GM12878 (cell line): ENCODE data around the gene CD1B. TPM values are rescaled to one million over a fixed set of nuclear protein-coding genes. Genes with fewer than 3 reads are reported as not detected.

ENCODE experiments used
- ATAC-seq: fragments of 200-7000 bp; cut with Tn5 transposase; 3 replicates; pipeline ENCODE4 v1.9.1; 2020; ENCODE audit warnings: mild to moderate bottlenecking, moderate library complexity
- BruUV-seq: library from RNA; stranded (reverse); fragments of 400-500 nt; replicated peaks from 2 replicates; lab custom pipeline; 2021; lab: Mats Ljungman, UMichigan
- CTCF ChIA-PET: fragments of 300-600 bp; sonication (Branson Sonifier 250); formaldehyde crosslinking; extraction: SDS; loops from one replicate; lab custom pipeline; 2021; ENCODE audit warnings: inconsistent platforms; lab: Yijun Ruan, JAX
- POLR2A ChIA-PET: fragments of 350-600 bp; formaldehyde crosslinking; extraction: SDS; loops from one replicate; lab custom pipeline; 2021; ENCODE audit warnings: inconsistent platforms; lab: Charles Lee
- RAD21 ChIA-PET: fragments of 300-600 bp; sonication (Branson Sonifier 250); formaldehyde crosslinking; loops from one replicate; lab custom pipeline; 2023; ENCODE audit warnings: antibody characterized with exemption; ENCODE audit not compliant: unreplicated experiment; lab: Charles Lee
- SMC1A ChIA-PET: fragments of 300-600 bp; sonication (Branson Sonifier 250); formaldehyde crosslinking; loops from one replicate; lab custom pipeline; 2023; ENCODE audit not compliant: unreplicated experiment, uncharacterized antibody; lab: Charles Lee
- DNase-seq: peaks from one replicate; pipeline ENCODE4 v3.0.0-alpha.2; 2011; ENCODE audit warnings: low read depth, low spot score
- FAIRE-seq: peaks from 3 replicates; lab custom pipeline; 2011; peaks lifted over from hg19 to GRCh38; lab: Jason Lieb, UNC
- H2AFZ ChIP-seq: 2 replicates; pipeline ENCODE4 v1.6.0; 2011; ENCODE audit warnings: low read depth, low read length, control low read depth; ENCODE audit not compliant: control insufficient read depth
- H3K27ac ChIP-seq: 2 replicates; pipeline ENCODE4 v1.5.1; 2011; ENCODE audit warnings: control low read depth; ENCODE audit not compliant: control insufficient read depth, insufficient read depth
- H3K27me3 ChIP-seq, 2 experiments: replicated peaks in 1 of 2; 2 replicates each; pipeline versions ENCODE4 v1.6.0 to v1.6.1; 2011; ENCODE audit warnings: low read length in 1 of 2; ENCODE audit not compliant: control insufficient read depth in 2 of 2, insufficient read depth in 2 of 2
- H3K36me3 ChIP-seq, 2 experiments: 2 replicates each; pipeline ENCODE4 v1.5.1; 2011; ENCODE audit warnings: low read length in 1 of 2; ENCODE audit not compliant: control insufficient read depth in 2 of 2, insufficient read depth in 2 of 2
- H3K4me1 ChIP-seq: 2 replicates; pipeline ENCODE4 v1.6.1; 2011; ENCODE audit warnings: mild to moderate bottlenecking, low read length, moderate library complexity, mixed read lengths; ENCODE audit not compliant: control insufficient read depth, insufficient read depth
- H3K4me2 ChIP-seq: 2 replicates; pipeline ENCODE4 v1.6.0; 2011; ENCODE audit warnings: control low read depth; ENCODE audit not compliant: control insufficient read depth, insufficient read depth
- H3K4me3 ChIP-seq: fragments of 200-600 bp; sonication (generic); 2 replicates; pipeline ENCODE4 v1.5.1; 2016
- H3K79me2 ChIP-seq: 2 replicates; pipeline ENCODE4 v1.6.0; 2011; ENCODE audit warnings: low read length; ENCODE audit not compliant: control insufficient read depth, insufficient read depth
- H3K9ac ChIP-seq: 2 replicates; pipeline ENCODE4 v1.8.0; 2011; ENCODE audit warnings: low read length, control low read depth, mixed read lengths; ENCODE audit not compliant: control insufficient read depth, insufficient read depth
- H3K9me3 ChIP-seq: replicated peaks from 3 replicates; pipeline ENCODE4 v1.5.1; 2011; ENCODE audit warnings: mild to moderate bottlenecking, low read length; ENCODE audit not compliant: control insufficient read depth, insufficient read depth
- H4K20me1 ChIP-seq: 2 replicates; pipeline ENCODE4 v1.6.0; 2011; ENCODE audit not compliant: control insufficient read depth, insufficient read depth
- ATF2 ChIP-seq: IDR thresholded peaks from 2 replicates; pipeline ENCODE4 v1.6.1; 2012; ENCODE audit warnings: low read length, inconsistent platforms
- CHD2 ChIP-seq: IDR thresholded peaks from 2 replicates; pipeline ENCODE4 v1.6.1; 2011; ENCODE audit warnings: low read depth, low read length, improper control_type of control experiment, borderline replicate concordance
- E2F8 ChIP-seq: fragments of 450-650 bp; IDR thresholded peaks from 2 replicates; pipeline ENCODE4 v1.6.1; 2018; ENCODE audit warnings: mild to moderate bottlenecking, low read depth, moderate library complexity; ENCODE audit not compliant: partially characterized antibody
- EZH2 ChIP-seq: IDR thresholded peaks from 2 replicates; pipeline ENCODE4 v1.6.1; 2012; ENCODE audit warnings: low read depth, mild to moderate bottlenecking, control low read depth, inconsistent platforms, low read length, borderline replicate concordance; ENCODE audit not compliant: control insufficient read depth
- KLF5 ChIP-seq: fragments of 450-650 bp; IDR thresholded peaks from 2 replicates; pipeline ENCODE4 v1.6.1; 2014; ENCODE audit warnings: mild to moderate bottlenecking; ENCODE audit not compliant: partially characterized antibody
- MAX ChIP-seq: IDR thresholded peaks from 2 replicates; pipeline ENCODE4 v1.6.1; 2012; ENCODE audit warnings: low read depth, low read length, improper control_type of control experiment
- NFYB ChIP-seq: IDR thresholded peaks from 2 replicates; pipeline ENCODE4 v1.6.1; 2011; ENCODE audit warnings: low read depth, mild to moderate bottlenecking, low read length, improper control_type of control experiment, moderate library complexity; ENCODE audit not compliant: insufficient read depth
- NR2C1 ChIP-seq: fragments of 450-650 bp; IDR thresholded peaks from 2 replicates; pipeline ENCODE4 v1.6.1; 2017; ENCODE audit warnings: antibody characterized with exemption, mild to moderate bottlenecking, moderate library complexity
- POLR2AphosphoS5 ChIP-seq: IDR thresholded peaks from 2 replicates; pipeline ENCODE4 v1.6.1; 2011; ENCODE audit warnings: mild to moderate bottlenecking, low read length, inconsistent platforms
- RFX5 ChIP-seq: IDR thresholded peaks from 2 replicates; pipeline ENCODE4 v1.6.1; 2011; ENCODE audit warnings: low read depth, low read length, improper control_type of control experiment
- SMARCA5 ChIP-seq: fragments of 450-650 bp; IDR thresholded peaks from 2 replicates; pipeline ENCODE4 v1.6.1; 2017; ENCODE audit warnings: mild to moderate bottlenecking
- STAT1 ChIP-seq: fragments of 450-650 bp; conservative IDR thresholded peaks from 2 replicates; pipeline ENCODE4 v1.6.1; 2014; ENCODE audit warnings: antibody characterized with exemption, mild to moderate bottlenecking
- SUPT20H ChIP-seq: IDR thresholded peaks from 2 replicates; pipeline ENCODE4 v1.6.1; 2011; ENCODE audit warnings: low read depth, mild to moderate bottlenecking, low read length, moderate library complexity, borderline replicate concordance; ENCODE audit not compliant: control insufficient read depth
- ZBTB33 ChIP-seq: fragments of 450-650 bp; IDR thresholded peaks from 2 replicates; pipeline ENCODE4 v1.6.1; 2017; ENCODE audit warnings: mild to moderate bottlenecking
- ZNF622 ChIP-seq: fragments of 450-650 bp; IDR thresholded peaks from 2 replicates; pipeline ENCODE4 v1.6.1; 2017; ENCODE audit warnings: mild to moderate bottlenecking, inconsistent platforms
- whole genome bisulfite sequencing: methylation state at CpG from one replicate; pipeline ENCODE4 v1.1.6; 2016; ENCODE audit warnings: low lambda C conversion rate; ENCODE audit not compliant: insufficient replicate concordance, insufficient coverage; ENCODE audit errors: missing lambda C conversion rate; 5-methylcytosine and 5-hydroxymethylcytosine counted together
- in situ Hi-C: fragments of 300-500 bp; cut with MboI; formaldehyde crosslinking; loops from 9 replicates; pipeline ENCODE4 v1.14.3; 2018; ENCODE audit warnings: mixed read lengths
- intact Hi-C: fragments of 100-400 bp; cut with micrococcal nuclease; formaldehyde crosslinking; loops from one replicate; pipeline ENCODE4 v1.14.2; 2022; ENCODE audit not compliant: unreplicated experiment
- polyA plus RNA-seq, 11 experiments: library from polyadenylated mRNA; depleted of rRNA in 4 of 11; unstranded in 6 of 11; stranded (reverse) in 5 of 11; fragments of >200 nt; fragmentation: Nextera tagmentation in 4 of 11; fragmentation: Illumina TruSeq in 1 of 11; extraction: Ambion mirVana in 4 of 11; extraction: Trizol in 1 of 11; gene quantifications; 1 replicate in 1 of 11; 2 replicates in 10 of 11; pipeline versions ENCODE4 v1.2.1 to v1.2.3, GENCODE V29; 2011 to 2016; ENCODE audit warnings: inconsistent platforms in 2 of 11, missing spikeins in 2 of 11, low read depth in 1 of 11
- total RNA-seq, 4 experiments: library from RNA; depleted of rRNA in 3 of 4; stranded (reverse); fragments of >200 nt in 3 of 4; fragmentation: Illumina TruSeq in 1 of 4; extraction: Trizol in 1 of 4; gene quantifications; 2 replicates each; pipeline versions ENCODE4 v1.2.1 to v1.2.3, GENCODE V29; 2013 to 2021
- TF ChIP-seq, protein P1 (sequence below): IDR thresholded peaks from 2 replicates; pipeline ENCODE4 v1.6.1; 2011; ENCODE audit warnings: mild to moderate bottlenecking, low read depth, low read length, moderate library complexity; ENCODE audit not compliant: insufficient replicate concordance

The CD1B gene
- total and polyA plus RNA-seq, 10 of the 15 experiments (the other 5 are each of a cell fraction or from before 2014, with no cell fraction given), result not detected

DNA sequence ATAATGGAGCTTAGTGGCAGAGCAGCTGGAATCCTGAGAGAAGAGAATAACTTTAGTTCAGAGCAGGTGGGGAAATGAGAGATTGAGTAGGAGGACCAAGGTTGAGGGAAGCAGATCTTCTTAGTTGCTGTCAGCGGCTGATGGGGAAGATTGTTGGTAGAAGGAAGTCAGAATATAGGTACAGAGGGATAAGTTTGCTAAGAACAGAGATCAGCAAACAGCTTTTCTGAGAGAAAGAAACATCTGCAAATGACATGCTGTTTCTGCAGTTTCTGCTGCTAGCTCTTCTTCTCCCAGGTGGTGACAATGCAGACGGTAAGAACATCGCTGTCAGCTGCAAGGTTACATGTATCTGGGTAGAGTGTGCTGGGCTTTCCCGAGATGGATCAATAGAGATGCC lies 41.5 kb downstream of the CD1B start, which contains the start of gene CD1C:
Gene CD1C, plus strand, starts transcription at position 113 of the 400 bp plus-strand sequence. Its CDS starts 142 bp downstream, at position 255.
- no peaks in the 10 kb centered on the region for H4K20me1 ChIP-seq
- SMC1A ChIA-PET, result interaction anchor here (0.7 to 1.6 kb wide), 7 partner anchors 9 to 168 kb away, joined by 3 to 9 read pairs (median 4); no protein-coding TSS in a partner anchor
- RAD21 ChIA-PET, result interaction anchor here (0.9 to 1.8 kb wide), 9 partner anchors 17 to 787 kb away, joined by 3 to 7 read pairs (median 5); partner anchors contain the start of genes AIM2 and CD1D
- 0 out of 2 replicates have a peak within 1 kb of the TSS, but pooled peaks have one; percentile 8 for H3K27ac ChIP-seq
- no TSS peak for BruUV-seq
- ATAC-seq (no peak), FAIRE-seq (no peak), DNase-seq (no peak)
- H3K4me3 ChIP-seq, result peak within 1 kb of the TSS; percentile 7; the same call in 1 of the 2 replicates
- H3K27me3 ChIP-seq, result no peaks in the 10 kb centered on the region
- WGBS, result 63% methylated on average over 4 of the region's 4 CpGs
- H3K4me1 ChIP-seq, result peaks cover 47% of the 10 kb centered on the region
- intact Hi-C loops (loop anchor here (5.0 kb wide), 1 partner anchor 88 kb away; no protein-coding TSS in a partner anchor), in situ Hi-C loops (loop anchor here (10.0 kb wide), 2 partner anchors 715 to 775 kb away; partner anchors contain the start of gene IFI16)
- H3K9me3 ChIP-seq, result no peaks in the 10 kb centered on the region
- no peaks in the 10 kb centered on the region for H3K79me2 ChIP-seq
- no peak within 1 kb of the TSS for H3K9ac ChIP-seq
- CTCF ChIA-PET, result interaction anchor here (0.6 to 1.4 kb wide), 5 partner anchors 17 to 86 kb away, joined by 3 to 4 read pairs (median 4); no protein-coding TSS in a partner anchor
- peak within 1 kb of the TSS; percentile 45 for H3K4me2 ChIP-seq
- H2AFZ ChIP-seq, result no peak within 1 kb of the TSS; the same call in 1 of the 2 replicates
- POLR2A ChIA-PET, result no interaction called here
- H3K36me3 ChIP-seq, result no peaks in the 10 kb centered on the region
- TF ChIP-seq SMARCA5 (no peak), ZNF622 (no peak), ATF2 (no peak), STAT1 (no peak), ZBTB33 (no peak), E2F8 (no peak), SUPT20H (no peak), NR2C1 (no peak), POLR2AphosphoS5 (no peak), MAX (no peak), CHD2 (no peak), EZH2 (no peak), NFYB (no peak), KLF5 (no peak), RFX5 (no peak)
- TF ChIP-seq, protein P1, sequence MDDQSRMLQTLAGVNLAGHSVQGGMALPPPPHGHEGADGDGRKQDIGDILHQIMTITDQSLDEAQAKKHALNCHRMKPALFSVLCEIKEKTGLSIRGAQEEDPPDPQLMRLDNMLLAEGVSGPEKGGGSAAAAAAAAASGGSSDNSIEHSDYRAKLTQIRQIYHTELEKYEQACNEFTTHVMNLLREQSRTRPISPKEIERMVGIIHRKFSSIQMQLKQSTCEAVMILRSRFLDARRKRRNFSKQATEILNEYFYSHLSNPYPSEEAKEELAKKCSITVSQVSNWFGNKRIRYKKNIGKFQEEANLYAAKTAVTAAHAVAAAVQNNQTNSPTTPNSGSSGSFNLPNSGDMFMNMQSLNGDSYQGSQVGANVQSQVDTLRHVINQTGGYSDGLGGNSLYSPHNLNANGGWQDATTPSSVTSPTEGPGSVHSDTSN, result no peak
